ENCODE data around the gene MTUS2. TPM values are rescaled to one million over a fixed set of nuclear protein-coding genes. Genes with fewer than 3 reads are reported as not detected.

MTUS2 gene
- total RNA-seq, 1 experiment from 2014 or later, result 0.35 TPM

DNA sequence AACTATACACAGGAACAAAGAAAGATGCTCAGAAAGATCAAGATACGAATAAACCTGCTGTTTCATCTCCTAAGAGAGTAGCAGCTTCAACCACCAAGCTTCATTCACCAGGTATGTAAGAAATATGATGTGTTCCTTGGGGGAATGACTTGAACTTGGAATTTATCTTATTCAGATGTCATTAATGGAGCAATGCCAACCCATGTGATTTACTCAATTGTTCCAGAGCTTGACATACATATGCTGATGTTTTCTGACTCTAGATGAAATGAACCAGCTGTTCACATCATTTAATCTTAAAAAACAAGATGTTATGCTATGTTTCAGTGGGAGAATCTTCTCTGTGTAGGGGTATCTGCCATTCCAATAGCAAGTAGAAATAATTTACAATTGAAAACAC lies 504.5 kb downstream of the MTUS2 start:
- no peak overlapping the region for H4K91ac ChIP-seq (ENCODE audit: insufficient read length, low read depth, low read length)
- H3K4ac ChIP-seq (ENCODE audit: low read depth, low read length), result no peak overlapping the region
- H3K79me2 ChIP-seq (ENCODE audit: insufficient read depth, low read length), result no peaks in the 10 kb centered on the region
- no CpG with 5 or more reads among the region's 1 CpG for WGBS (ENCODE audit: extremely low coverage, insufficient read length, low lambda C conversion rate)
- H3K27ac ChIP-seq (ENCODE audit: insufficient read length, low read depth, low read length), result no peak overlapping the region
- no peak overlapping the region for H2AFZ ChIP-seq (ENCODE audit: low read length)
- H2AK5ac ChIP-seq (ENCODE audit: insufficient read length, low read length), result no peak overlapping the region
- H2BK15ac ChIP-seq (ENCODE audit: low read depth, low read length), result no peak overlapping the region
- H4K5ac ChIP-seq (ENCODE audit: insufficient read length, low read depth, low read length), result no peak overlapping the region
- H3K9me3 ChIP-seq (ENCODE audit: control insufficient read depth, low read depth, low read length), result no peaks in the 10 kb centered on the region
- H3K36me3 Mint-ChIP-seq (ENCODE audit: insufficient read depth in 1 of 3, low read depth in 3 of 3), result peaks cover 0 to 1% (median 0%) of the 10 kb centered on the region in 3 experiments; a peak in 3 of 7 replicates
- H3K27me3 ChIP-seq (ENCODE audit: insufficient read depth, low read length), result no peaks in the 10 kb centered on the region
- TF ChIP-seq, protein P1, sequence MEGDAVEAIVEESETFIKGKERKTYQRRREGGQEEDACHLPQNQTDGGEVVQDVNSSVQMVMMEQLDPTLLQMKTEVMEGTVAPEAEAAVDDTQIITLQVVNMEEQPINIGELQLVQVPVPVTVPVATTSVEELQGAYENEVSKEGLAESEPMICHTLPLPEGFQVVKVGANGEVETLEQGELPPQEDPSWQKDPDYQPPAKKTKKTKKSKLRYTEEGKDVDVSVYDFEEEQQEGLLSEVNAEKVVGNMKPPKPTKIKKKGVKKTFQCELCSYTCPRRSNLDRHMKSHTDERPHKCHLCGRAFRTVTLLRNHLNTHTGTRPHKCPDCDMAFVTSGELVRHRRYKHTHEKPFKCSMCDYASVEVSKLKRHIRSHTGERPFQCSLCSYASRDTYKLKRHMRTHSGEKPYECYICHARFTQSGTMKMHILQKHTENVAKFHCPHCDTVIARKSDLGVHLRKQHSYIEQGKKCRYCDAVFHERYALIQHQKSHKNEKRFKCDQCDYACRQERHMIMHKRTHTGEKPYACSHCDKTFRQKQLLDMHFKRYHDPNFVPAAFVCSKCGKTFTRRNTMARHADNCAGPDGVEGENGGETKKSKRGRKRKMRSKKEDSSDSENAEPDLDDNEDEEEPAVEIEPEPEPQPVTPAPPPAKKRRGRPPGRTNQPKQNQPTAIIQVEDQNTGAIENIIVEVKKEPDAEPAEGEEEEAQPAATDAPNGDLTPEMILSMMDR (conservative IDR thresholded peaks at IDR 0.05), result no peak
- no peaks in the 10 kb centered on the region for H3K27me3 Mint-ChIP-seq (ENCODE audit: low read depth)
- H3K4me1 Mint-ChIP-seq, result peaks cover 0 to 7% of the 10 kb centered on the region in 2 experiments; a peak in 2 of 4 replicates
- H3T11ph ChIP-seq (ENCODE audit: low read length), result no peak overlapping the region
- no peak overlapping the region for H3K27ac Mint-ChIP-seq
- H3K56ac ChIP-seq (ENCODE audit: insufficient read length, low read depth, low read length), result no peak overlapping the region
- H3K79me1 ChIP-seq (ENCODE audit: insufficient read depth, low read depth, low read length, poor library complexity, severe bottlenecking), result no peaks in the 10 kb centered on the region
- H3K18ac ChIP-seq (ENCODE audit: insufficient read length, low read depth, low read length), result no peak overlapping the region
- H3K9ac ChIP-seq (ENCODE audit: extremely low read depth, insufficient read length, low read length), result no peak overlapping the region
- no peaks in the 10 kb centered on the region for H3K4me1 ChIP-seq (ENCODE audit: insufficient read depth, low read length)
- no peaks in the 10 kb centered on the region for H4K20me1 ChIP-seq (ENCODE audit: control insufficient read depth, insufficient read depth, insufficient read length)
- H3K14ac ChIP-seq (ENCODE audit: insufficient read depth, low read length), result no peak overlapping the region
- H2BK20ac ChIP-seq (ENCODE audit: low read depth, low read length, poor library complexity, severe bottlenecking), result no peak overlapping the region
- no peak overlapping the region for H2BK120ac ChIP-seq (ENCODE audit: low read depth, low read length, poor library complexity, severe bottlenecking)
- no peak overlapping the region for H4K8ac ChIP-seq (replicated peaks; ENCODE audit: insufficient read length, low read depth, low read length)
- no peaks in the 10 kb centered on the region for H3K23me2 ChIP-seq (ENCODE audit: insufficient read length, low read depth, low read length, poor library complexity, severe bottlenecking)
- peaks cover 0 to 6% of the 10 kb centered on the region in 2 experiments; a peak in 2 of 5 replicates for H3K9me3 Mint-ChIP-seq
- H2BK5ac ChIP-seq (ENCODE audit: insufficient read length, low read length), result no peak overlapping the region
- DNase-seq, result no peak
- no peak overlapping the region for H2BK12ac ChIP-seq (ENCODE audit: insufficient read length, low read depth, low read length)
- no peak overlapping the region for H3K23ac ChIP-seq (ENCODE audit: insufficient read length, low read depth, low read length)
- no peak overlapping the region for H3K4me3 Mint-ChIP-seq
- H3K4me2 ChIP-seq (ENCODE audit: insufficient read depth, insufficient read length, low read length), result no peak overlapping the region

All from H9 (cell line).